Neural progenitor cell (in vitro differentiated cells): ENCODE results near the gene ADARB2. TPM values are rescaled to one million over a fixed set of nuclear protein-coding genes. Genes with fewer than 3 reads are reported as not detected.
"Not testable (repeated sequence)": the region's sequence is repeated elsewhere in the genome, so short reads cannot be mapped to it uniquely, and the experiment has no call there.

Experiments used
- DNase-seq: peaks from one replicate; pipeline ENCODE4 v3.0.0-alpha.2; 2016; ENCODE audit warnings: low spot score
- H2AFZ ChIP-seq: fragments of 200-600 bp; sonication (generic); replicated peaks from 2 replicates; pipeline ENCODE4 v1.6.1; 2016; ENCODE audit warnings: antibody characterized with exemption
- H3F3A ChIP-seq: fragments of 200-600 bp; sonication (generic); 2 replicates; pipeline ENCODE4 v1.6.1; 2016; ENCODE audit warnings: antibody characterized with exemption, low read depth
- H3K27ac ChIP-seq: fragments of 200-600 bp; sonication (generic); 2 replicates; pipeline ENCODE4 v1.5.1; 2016; ENCODE audit warnings: mild to moderate bottlenecking
- H3K27me3 ChIP-seq: fragments of 200-600 bp; sonication (generic); 2 replicates; pipeline ENCODE4 v1.6.1; 2016; ENCODE audit warnings: mild to moderate bottlenecking, moderate library complexity
- H3K36me3 ChIP-seq: fragments of 200-600 bp; sonication (generic); 2 replicates; pipeline ENCODE4 v1.5.1; 2016
- H3K4me1 ChIP-seq: fragments of 200-600 bp; sonication (generic); 2 replicates; pipeline ENCODE4 v1.6.1; 2016; ENCODE audit warnings: mixed run types
- H3K4me2 ChIP-seq: fragments of 200-600 bp; sonication (generic); 2 replicates; pipeline ENCODE4 v1.6.1; 2016
- H3K4me3 ChIP-seq: fragments of 200-600 bp; sonication (generic); 2 replicates; pipeline ENCODE4 v1.5.1; 2016
- H3K79me2 ChIP-seq: fragments of 200-600 bp; sonication (generic); 2 replicates; pipeline ENCODE4 v1.6.1; 2016; ENCODE audit warnings: low read depth
- H3K9ac ChIP-seq: fragments of 200-600 bp; sonication (generic); 2 replicates; pipeline ENCODE4 v1.6.1; 2016
- H3K9me3 ChIP-seq: fragments of 200-600 bp; sonication (generic); 2 replicates; pipeline ENCODE4 v1.5.1; 2016; ENCODE audit warnings: low read depth
- H4K20me1 ChIP-seq: fragments of 200-600 bp; sonication (generic); 2 replicates; pipeline ENCODE4 v1.6.1; 2016; ENCODE audit warnings: low read depth
- H3K27ac Mint-ChIP-seq: 3 replicates; pipeline ENCODE4 v1.8.0; 2021; ENCODE audit warnings: mixed read lengths
- H3K27me3 Mint-ChIP-seq: 2 replicates; pipeline ENCODE4 v1.8.0; 2022; ENCODE audit warnings: low read depth, mild to moderate bottlenecking, inconsistent platforms, moderate library complexity, mixed read lengths; ENCODE audit not compliant: insufficient read depth
- H3K36me3 Mint-ChIP-seq: 3 replicates; pipeline ENCODE4 v1.8.0; 2021; ENCODE audit warnings: mixed read lengths
- H3K4me1 Mint-ChIP-seq: 3 replicates; pipeline ENCODE4 v1.8.0; 2021; ENCODE audit warnings: mixed read lengths
- H3K4me3 Mint-ChIP-seq: 3 replicates; pipeline ENCODE4 v1.8.0; 2021; ENCODE audit warnings: mild to moderate bottlenecking, moderate library complexity, mixed read lengths
- H3K9me3 Mint-ChIP-seq: 3 replicates; pipeline ENCODE4 v1.8.0; 2020; ENCODE audit warnings: mixed read lengths
- EZH2 ChIP-seq: fragments of 200-600 bp; sonication (generic); IDR thresholded peaks from 2 replicates; pipeline ENCODE4 v1.6.1; 2017; ENCODE audit warnings: antibody characterized with exemption, mild to moderate bottlenecking, moderate library complexity
- EZH2phosphoT487 ChIP-seq: fragments of 200-600 bp; sonication (generic); IDR thresholded peaks from 2 replicates; pipeline ENCODE4 v1.6.1; 2017; ENCODE audit warnings: antibody characterized with exemption
- total RNA-seq: library from RNA; depleted of rRNA; stranded (reverse); fragments of >200 nt; gene quantifications from 2 replicates; pipeline ENCODE4 v1.2.3, GENCODE V29; 2015; ENCODE audit warnings: low replicate concordance
- TF ChIP-seq, protein P1 (sequence below): fragments of 200-600 bp; sonication (generic); IDR thresholded peaks from 2 replicates; pipeline ENCODE4 v1.5.1; 2017; ENCODE audit warnings: antibody characterized with exemption, mild to moderate bottlenecking

The ADARB2 gene
- total RNA-seq, 1 donor from 2014 or later: not detected

DNA sequence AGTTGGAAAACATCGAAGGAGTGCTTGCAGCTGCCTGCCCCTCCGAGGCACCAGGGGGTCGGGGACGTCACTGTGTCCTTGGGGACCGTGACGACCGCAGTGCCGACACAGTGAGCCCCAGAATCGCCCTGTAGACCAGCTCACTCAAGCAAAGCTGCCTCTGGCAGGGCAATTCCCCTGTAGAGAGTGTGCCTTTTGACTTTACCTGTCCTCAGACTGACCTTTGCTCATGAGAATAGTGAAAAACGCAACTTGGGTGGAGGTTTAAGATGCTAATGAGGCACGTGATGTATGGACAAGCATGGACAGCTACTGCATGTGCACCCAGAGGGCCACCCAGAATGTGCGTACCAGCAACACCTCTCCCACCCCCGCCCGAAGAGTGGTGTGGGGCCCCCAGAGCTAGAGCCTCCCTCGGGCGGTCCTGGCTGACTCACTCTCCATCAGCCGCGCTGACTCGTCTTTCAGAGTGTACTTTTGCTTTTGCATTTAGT is 271.9 kb downstream of the ADARB2 start:
- H3K27me3 Mint-ChIP-seq: peaks cover 5% of the 10 kb centered on the region
- no peak overlapping the region for H3K27ac ChIP-seq
- H3K4me1 Mint-ChIP-seq: peaks cover 38% of the 10 kb centered on the region
- no peaks in the 10 kb centered on the region for H3K36me3 ChIP-seq
- no peaks in the 10 kb centered on the region for H3K9me3 ChIP-seq
- no peaks in the 10 kb centered on the region for H3F3A ChIP-seq
- TF ChIP-seq, protein P1, sequence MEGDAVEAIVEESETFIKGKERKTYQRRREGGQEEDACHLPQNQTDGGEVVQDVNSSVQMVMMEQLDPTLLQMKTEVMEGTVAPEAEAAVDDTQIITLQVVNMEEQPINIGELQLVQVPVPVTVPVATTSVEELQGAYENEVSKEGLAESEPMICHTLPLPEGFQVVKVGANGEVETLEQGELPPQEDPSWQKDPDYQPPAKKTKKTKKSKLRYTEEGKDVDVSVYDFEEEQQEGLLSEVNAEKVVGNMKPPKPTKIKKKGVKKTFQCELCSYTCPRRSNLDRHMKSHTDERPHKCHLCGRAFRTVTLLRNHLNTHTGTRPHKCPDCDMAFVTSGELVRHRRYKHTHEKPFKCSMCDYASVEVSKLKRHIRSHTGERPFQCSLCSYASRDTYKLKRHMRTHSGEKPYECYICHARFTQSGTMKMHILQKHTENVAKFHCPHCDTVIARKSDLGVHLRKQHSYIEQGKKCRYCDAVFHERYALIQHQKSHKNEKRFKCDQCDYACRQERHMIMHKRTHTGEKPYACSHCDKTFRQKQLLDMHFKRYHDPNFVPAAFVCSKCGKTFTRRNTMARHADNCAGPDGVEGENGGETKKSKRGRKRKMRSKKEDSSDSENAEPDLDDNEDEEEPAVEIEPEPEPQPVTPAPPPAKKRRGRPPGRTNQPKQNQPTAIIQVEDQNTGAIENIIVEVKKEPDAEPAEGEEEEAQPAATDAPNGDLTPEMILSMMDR: no peak
- TF ChIP-seq EZH2 (no peak), EZH2phosphoT487 (no peak)
- no peak overlapping the region for H3K4me2 ChIP-seq
- no peak overlapping the region for H3K4me3 ChIP-seq
- H3K27ac Mint-ChIP-seq: peak overlapping the region; percentile 79
- H3K79me2 ChIP-seq: no peaks in the 10 kb centered on the region
- no peaks in the 10 kb centered on the region for H3K9me3 Mint-ChIP-seq
- DNase-seq: no peak
- no peaks in the 10 kb centered on the region for H3K36me3 Mint-ChIP-seq
- H3K9ac ChIP-seq: no peak overlapping the region
- peaks cover 14% of the 10 kb centered on the region for H3K4me1 ChIP-seq
- H2AFZ ChIP-seq: no peak overlapping the region
- H4K20me1 ChIP-seq: no peaks in the 10 kb centered on the region
- H3K27me3 ChIP-seq: no peaks in the 10 kb centered on the region
- H3K4me3 Mint-ChIP-seq: no peak overlapping the region

DNA sequence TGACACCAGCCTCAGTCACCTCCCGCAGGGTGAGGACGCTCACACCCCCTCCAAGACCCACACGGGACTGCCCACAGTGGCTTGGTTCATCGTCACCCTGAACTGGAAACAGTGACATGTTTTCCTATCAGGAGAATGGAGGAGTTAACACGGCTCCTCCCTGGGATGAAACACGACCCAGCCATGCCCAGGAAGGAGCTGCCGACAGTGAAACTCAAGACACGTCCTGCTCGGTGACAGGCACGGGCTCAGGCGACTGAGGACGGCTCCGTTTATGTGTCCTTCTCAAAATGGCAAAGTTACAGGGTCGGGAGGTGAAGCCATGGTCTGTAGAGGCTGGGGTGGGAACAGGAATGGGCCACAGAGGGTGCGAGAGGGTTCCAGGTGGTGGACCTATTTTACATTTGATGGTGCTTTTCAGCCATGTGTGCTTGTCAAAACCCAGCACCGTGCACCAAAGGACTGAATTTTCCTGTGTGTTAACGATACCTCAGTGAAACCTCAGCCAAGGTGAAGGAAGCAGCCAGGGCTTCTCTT is 272.4 kb downstream of the ADARB2 start:
- TF ChIP-seq EZH2phosphoT487 (no peak), EZH2 (no peak)
- TF ChIP-seq, protein P1: no peak
- peaks cover 14% of the 10 kb centered on the region for H3K4me1 ChIP-seq
- H3F3A ChIP-seq: no peaks in the 10 kb centered on the region
- Mint-ChIP-seq H3K9me3 (no peaks in the 10 kb centered on the region), H3K27ac (peak overlapping the region; percentile 60), H3K4me1 (peaks cover 34% of the 10 kb centered on the region), H3K4me3 (peak overlapping the region; percentile 33), H3K36me3 (no peaks in the 10 kb centered on the region), H3K27me3 (peaks cover 5% of the 10 kb centered on the region)
- no peak overlapping the region for H2AFZ ChIP-seq
- H3K4me3 ChIP-seq: no peak overlapping the region
- DNase-seq: no peak
- H3K9ac ChIP-seq: no peak overlapping the region
- H3K79me2 ChIP-seq: no peaks in the 10 kb centered on the region
- no peaks in the 10 kb centered on the region for H3K27me3 ChIP-seq
- H4K20me1 ChIP-seq: no peaks in the 10 kb centered on the region
- H3K9me3 ChIP-seq: no peaks in the 10 kb centered on the region
- no peak overlapping the region for H3K4me2 ChIP-seq
- H3K27ac ChIP-seq: no peak overlapping the region
- H3K36me3 ChIP-seq: no peaks in the 10 kb centered on the region

DNA sequence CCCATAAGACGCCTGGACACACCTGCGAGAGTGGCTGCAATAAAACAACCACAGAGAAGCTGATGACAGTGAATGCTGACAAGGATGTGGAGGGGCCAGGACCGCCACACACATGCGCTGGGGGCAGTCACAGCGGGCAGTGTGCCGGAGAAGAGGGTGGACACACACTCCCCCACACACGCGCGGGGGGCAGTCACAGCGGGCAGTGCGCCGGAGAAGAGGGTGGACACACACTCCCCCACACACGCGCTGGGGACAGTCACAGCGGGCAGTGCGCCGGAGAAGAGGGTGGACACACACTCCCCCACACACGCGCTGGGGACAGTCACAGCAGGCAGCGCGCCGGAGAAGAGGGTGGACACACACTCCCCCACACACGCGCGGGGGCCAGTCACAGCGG is 273.4 kb downstream of the ADARB2 start:
- Mint-ChIP-seq H3K27ac (peak overlapping the region; percentile 54), H3K4me1 (peaks cover 24% of the 10 kb centered on the region)
- H3K4me1 ChIP-seq: peaks cover 14% of the 10 kb centered on the region
- H3K9ac ChIP-seq, H3K4me2 ChIP-seq, H3K27me3 Mint-ChIP-seq, H3K27ac ChIP-seq, H3F3A ChIP-seq, H4K20me1 ChIP-seq, H3K9me3 ChIP-seq, H3K4me3 Mint-ChIP-seq, H3K36me3 Mint-ChIP-seq, H3K27me3 ChIP-seq, H3K9me3 Mint-ChIP-seq, H3K4me3 ChIP-seq, DNase-seq, H2AFZ ChIP-seq, H3K79me2 ChIP-seq, H3K36me3 ChIP-seq: not testable (repeated sequence)

DNA sequence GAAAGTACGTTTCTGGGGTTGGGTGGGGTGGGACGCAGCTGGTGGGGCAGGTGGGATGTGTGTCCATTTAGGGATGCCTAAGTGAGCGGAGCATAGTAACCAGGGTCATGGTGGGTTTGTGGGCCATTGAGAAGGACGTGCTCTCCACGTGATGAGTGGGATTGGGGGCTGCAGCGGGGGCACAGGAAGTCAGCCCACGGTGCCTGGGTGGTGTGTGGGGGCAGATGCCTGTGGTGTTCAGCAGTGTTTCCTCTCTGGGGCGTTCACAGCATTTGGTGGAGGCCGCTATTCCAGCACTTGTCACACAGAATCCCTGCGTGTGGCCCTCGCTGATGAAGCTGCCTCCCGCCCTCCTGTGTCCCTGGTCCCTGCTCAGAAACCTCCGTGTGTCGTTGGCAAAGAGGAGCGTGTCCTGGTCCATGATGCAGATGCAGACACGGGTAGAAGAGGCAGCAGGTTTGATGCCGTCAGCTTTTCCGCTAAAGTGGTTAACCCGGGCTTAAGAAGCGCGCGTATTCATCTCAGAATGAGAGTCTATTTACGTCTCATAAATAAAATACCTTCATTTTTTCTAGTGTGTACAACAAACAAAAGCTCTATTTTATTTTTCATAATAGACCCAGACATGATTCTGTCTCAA is 274.2 kb downstream of the ADARB2 start:
- Mint-ChIP-seq H3K9me3 (no peaks in the 10 kb centered on the region), H3K27me3 (peaks cover 5% of the 10 kb centered on the region), H3K4me1 (peaks cover 24% of the 10 kb centered on the region), H3K36me3 (no peaks in the 10 kb centered on the region), H3K27ac (peak overlapping the region; percentile 54), H3K4me3 (no peak overlapping the region)
- H3K27ac ChIP-seq: no peak overlapping the region
- no peaks in the 10 kb centered on the region for H4K20me1 ChIP-seq
- H3K27me3 ChIP-seq: no peaks in the 10 kb centered on the region
- no peak overlapping the region for H3K4me2 ChIP-seq
- H3K9ac ChIP-seq: no peak overlapping the region
- no peak overlapping the region for H3K4me3 ChIP-seq
- H3K79me2 ChIP-seq: no peaks in the 10 kb centered on the region
- H2AFZ ChIP-seq: no peak overlapping the region
- H3K9me3 ChIP-seq: no peaks in the 10 kb centered on the region
- DNase-seq: no peak
- TF ChIP-seq EZH2phosphoT487: no peak
- TF ChIP-seq, protein P1: no peak
- TF ChIP-seq EZH2: no peak
- H3F3A ChIP-seq: no peaks in the 10 kb centered on the region
- peaks cover 14% of the 10 kb centered on the region for H3K4me1 ChIP-seq
- no peaks in the 10 kb centered on the region for H3K36me3 ChIP-seq
